ENCODE data around the gene TUBB3.

Gene TUBB3

GRCh38 chr16:89907055-89907814, 15.9 kb upstream of the TUBB3 start:
- H3K4me3 ChIP-seq (ENCODE audit: control insufficient read depth, low read depth, low read length): no peak overlapping the region
- no peak for DNase-seq (ENCODE audit: low read depth)
- TF ChIP-seq CTCF (IDR thresholded peaks at IDR 0.05; ENCODE audit: control insufficient read depth, insufficient read depth, low read depth, low read length, missing control alignments): no peak

- TF ChIP-seq CTCF (IDR thresholded peaks at IDR 0.05; ENCODE audit: control insufficient read depth, insufficient read depth, low read depth, low read length, missing control alignments): no peak
- H3K4me3 ChIP-seq (ENCODE audit: control insufficient read depth, low read depth, low read length): no peak overlapping the region
- DNase-seq (ENCODE audit: low read depth): no peak
These were observed 14.9 kb upstream of the TUBB3 start for GRCh38 chr16:89908236-89908635.

- no peak overlapping the region for H3K4me3 ChIP-seq (ENCODE audit: control insufficient read depth, low read depth, low read length)
- TF ChIP-seq CTCF (IDR thresholded peaks at IDR 0.05; ENCODE audit: control insufficient read depth, insufficient read depth, low read depth, low read length, missing control alignments): peak; percentile 90
- no peak for DNase-seq (ENCODE audit: low read depth)
These were observed 13.1 kb upstream of the TUBB3 start for GRCh38 chr16:89909777-89910716.

GRCh38 chr16:89910717-89911354, 12.3 kb upstream of the TUBB3 start:
- DNase-seq (ENCODE audit: low read depth): no peak

GRCh38 chr16:89911375-89911774, 11.8 kb upstream of the TUBB3 start:
- H3K4me3 ChIP-seq (ENCODE audit: control insufficient read depth, low read depth, low read length): no peak overlapping the region
- TF ChIP-seq CTCF (IDR thresholded peaks at IDR 0.05; ENCODE audit: control insufficient read depth, insufficient read depth, low read depth, low read length, missing control alignments): no peak
- no peak for DNase-seq (ENCODE audit: low read depth)

More at GRCh38 chr16:89910717-89911354, 12.3 kb upstream of the TUBB3 start:
- H3K4me3 ChIP-seq (ENCODE audit: control insufficient read depth, low read depth, low read length): no peak overlapping the region
- no peak for TF ChIP-seq CTCF (IDR thresholded peaks at IDR 0.05; ENCODE audit: control insufficient read depth, insufficient read depth, low read depth, low read length, missing control alignments)

- no peak for TF ChIP-seq CTCF (IDR thresholded peaks at IDR 0.05; ENCODE audit: control insufficient read depth, insufficient read depth, low read depth, low read length, missing control alignments)
- DNase-seq (ENCODE audit: low read depth): no peak
- H3K4me3 ChIP-seq (ENCODE audit: control insufficient read depth, low read depth, low read length): no peak overlapping the region
These were observed 11.0 kb upstream of the TUBB3 start for GRCh38 chr16:89912143-89912542.
